Rectal smooth muscle tissue (tissue), 1 donor: ENCODE results near the gene TRAF4.
"Not testable (repeated sequence)": the region's sequence is repeated elsewhere in the genome, so short reads cannot be mapped to it uniquely, and the experiment has no call there.

Experiments
- H3K27ac ChIP-seq: one replicate; pipeline ENCODE4 v1.7.0; 2013; ENCODE audit warnings: low read depth, low read length, inconsistent platforms
- H3K27me3 ChIP-seq: one replicate; pipeline ENCODE4 v1.7.0; 2013; ENCODE audit warnings: low read length; ENCODE audit not compliant: control insufficient read depth, insufficient read depth
- H3K36me3 ChIP-seq: one replicate; pipeline ENCODE4 v1.7.0; 2013; ENCODE audit warnings: low read length; ENCODE audit not compliant: control insufficient read depth, insufficient read depth
- H3K4me1 ChIP-seq: one replicate; pipeline ENCODE4 v1.7.0; 2013; ENCODE audit warnings: low read length; ENCODE audit not compliant: control insufficient read depth, insufficient read depth
- H3K4me3 ChIP-seq: one replicate; pipeline ENCODE4 v1.7.0; 2013; ENCODE audit warnings: low read length
- H3K9ac ChIP-seq: one replicate; pipeline ENCODE4 v1.7.0; 2013; ENCODE audit warnings: low read length

Gene TRAF4

DNA sequence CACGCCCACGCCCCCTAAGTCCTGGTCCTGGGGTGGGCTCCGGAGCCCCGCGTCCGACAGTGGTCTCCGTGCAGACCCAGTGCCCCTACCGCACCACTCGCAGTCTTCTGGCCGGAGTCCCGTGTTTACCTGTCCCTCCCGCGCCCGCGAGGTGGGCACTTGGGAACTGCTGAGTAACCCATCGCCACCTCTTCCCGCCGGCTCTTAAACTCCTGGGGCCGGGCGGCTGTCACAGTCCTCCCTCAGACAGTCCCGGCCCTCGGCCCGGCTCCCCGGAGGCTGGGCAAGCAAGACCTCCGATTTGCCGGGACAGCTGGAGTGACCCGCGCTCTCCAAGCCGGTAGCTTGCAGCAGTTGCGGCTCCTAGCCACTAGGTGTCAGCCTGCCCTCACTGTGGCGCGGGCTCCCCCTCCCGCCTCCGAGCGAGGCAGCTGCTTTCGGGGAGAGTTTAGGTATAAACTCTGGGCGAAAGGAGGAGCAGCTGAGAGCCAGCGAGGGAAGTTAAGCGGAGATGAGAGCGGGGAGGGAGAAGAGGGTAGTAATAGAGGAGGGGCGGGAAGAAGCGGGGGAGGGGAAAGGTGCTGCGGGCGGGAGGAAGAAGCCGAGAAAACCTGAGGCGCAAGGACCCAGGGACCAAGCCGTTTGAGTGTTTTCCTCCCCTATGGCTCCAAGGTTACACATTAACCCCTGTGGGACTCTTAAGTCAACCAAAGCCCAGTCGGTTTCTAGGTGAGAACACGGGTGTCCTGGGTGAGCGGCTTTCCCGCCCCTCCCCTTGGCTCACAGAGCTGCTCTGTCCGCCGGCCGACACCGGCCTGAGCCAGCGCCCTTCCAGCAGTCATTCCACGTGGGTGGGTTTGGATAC is 17.0 kb upstream of the TRAF4 start:
- Histone ChIP-seq H3K4me3 (peak overlapping the region; percentile 79), H3K36me3 (peaks cover 18% of the 10 kb centered on the region), H3K27ac (no peak overlapping the region), H3K27me3 (no peaks in the 10 kb centered on the region), H3K4me1 (peaks cover 6% of the 10 kb centered on the region), H3K9ac (peak overlapping the region; percentile 7)

GRCh38 chr17:28728364-28729200 is 15.2 kb upstream of the TRAF4 start, which contains the start of gene NEK8:
Gene NEK8 (plus strand): TSS chr17:28728788. CDS start chr17:28728814, 26 bp downstream.
- Histone ChIP-seq H3K9ac (peak within 1 kb of the TSS; percentile 92), H3K4me3 (peak within 1 kb of the TSS; percentile 79), H3K27me3 (no peaks in the 10 kb centered on the region), H3K36me3 (peaks cover 4% of the 10 kb centered on the region), H3K27ac (peak within 1 kb of the TSS; percentile 98), H3K4me1 (peaks cover 6% of the 10 kb centered on the region)

DNA sequence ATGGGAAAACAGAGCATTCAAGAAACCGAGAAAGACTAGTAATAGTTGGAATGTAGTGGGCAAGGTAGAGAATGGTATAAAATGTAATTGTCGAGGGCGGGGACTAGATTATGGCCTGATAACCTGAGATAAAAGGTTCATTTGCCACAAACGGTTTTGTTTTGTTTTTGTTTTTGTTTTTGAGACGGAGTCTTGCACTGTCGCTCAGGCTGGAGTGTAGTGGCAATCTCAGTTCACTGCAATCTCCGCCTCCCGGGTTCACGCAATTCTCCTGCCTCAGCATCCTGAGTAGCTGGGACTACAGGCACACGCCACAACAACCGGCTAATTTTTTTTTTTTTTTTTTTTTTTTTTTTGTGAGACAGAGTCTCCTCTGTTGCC is 13.9 kb upstream of the TRAF4 start:
- Histone ChIP-seq H3K27me3 (no peaks in the 10 kb centered on the region), H3K4me1 (peaks cover 6% of the 10 kb centered on the region), H3K9ac (no peak overlapping the region), H3K36me3 (no peaks in the 10 kb centered on the region), H3K27ac (no peak overlapping the region), H3K4me3 (no peak overlapping the region)

DNA sequence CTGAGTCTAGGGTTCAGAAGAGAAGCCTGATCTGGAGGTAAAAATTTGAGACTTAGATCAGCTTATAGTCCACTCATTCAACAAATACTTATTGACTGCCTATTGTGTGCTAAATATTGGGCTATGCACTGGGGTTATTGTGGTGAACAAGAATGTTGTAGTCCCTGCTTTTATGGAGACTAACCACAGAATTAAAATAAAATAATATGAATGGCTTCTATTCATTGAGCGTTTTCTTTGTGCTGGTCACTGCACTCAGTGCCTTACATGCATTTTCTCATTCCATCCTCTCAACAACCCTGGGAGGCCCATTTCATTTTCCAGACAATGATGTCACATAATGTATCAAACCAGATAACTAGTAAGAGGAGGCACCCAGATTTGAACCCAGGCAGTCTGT is 10.5 kb upstream of the TRAF4 start:
- Histone ChIP-seq H3K4me3 (no peak overlapping the region), H3K27ac (no peak overlapping the region), H3K9ac (no peak overlapping the region), H3K36me3 (no peaks in the 10 kb centered on the region), H3K4me1 (no peaks in the 10 kb centered on the region), H3K27me3 (no peaks in the 10 kb centered on the region)

GRCh38 chr17:28734712-28735241 is 9.0 kb upstream of the TRAF4 start:
- Histone ChIP-seq H3K27ac (no peak overlapping the region), H3K27me3 (no peaks in the 10 kb centered on the region), H3K4me3 (no peak overlapping the region), H3K4me1 (no peaks in the 10 kb centered on the region), H3K36me3 (no peaks in the 10 kb centered on the region), H3K9ac (no peak overlapping the region)

- no peaks in the 10 kb centered on the region for H3K36me3 ChIP-seq
- no peak overlapping the region for H3K9ac ChIP-seq
- H3K27me3 ChIP-seq: no peaks in the 10 kb centered on the region
- no peak overlapping the region for H3K4me3 ChIP-seq
- H3K4me1 ChIP-seq: no peaks in the 10 kb centered on the region
- no peak overlapping the region for H3K27ac ChIP-seq
Measured at GRCh38 chr17:28735242-28735722, 8.5 kb upstream of the TRAF4 start.

DNA sequence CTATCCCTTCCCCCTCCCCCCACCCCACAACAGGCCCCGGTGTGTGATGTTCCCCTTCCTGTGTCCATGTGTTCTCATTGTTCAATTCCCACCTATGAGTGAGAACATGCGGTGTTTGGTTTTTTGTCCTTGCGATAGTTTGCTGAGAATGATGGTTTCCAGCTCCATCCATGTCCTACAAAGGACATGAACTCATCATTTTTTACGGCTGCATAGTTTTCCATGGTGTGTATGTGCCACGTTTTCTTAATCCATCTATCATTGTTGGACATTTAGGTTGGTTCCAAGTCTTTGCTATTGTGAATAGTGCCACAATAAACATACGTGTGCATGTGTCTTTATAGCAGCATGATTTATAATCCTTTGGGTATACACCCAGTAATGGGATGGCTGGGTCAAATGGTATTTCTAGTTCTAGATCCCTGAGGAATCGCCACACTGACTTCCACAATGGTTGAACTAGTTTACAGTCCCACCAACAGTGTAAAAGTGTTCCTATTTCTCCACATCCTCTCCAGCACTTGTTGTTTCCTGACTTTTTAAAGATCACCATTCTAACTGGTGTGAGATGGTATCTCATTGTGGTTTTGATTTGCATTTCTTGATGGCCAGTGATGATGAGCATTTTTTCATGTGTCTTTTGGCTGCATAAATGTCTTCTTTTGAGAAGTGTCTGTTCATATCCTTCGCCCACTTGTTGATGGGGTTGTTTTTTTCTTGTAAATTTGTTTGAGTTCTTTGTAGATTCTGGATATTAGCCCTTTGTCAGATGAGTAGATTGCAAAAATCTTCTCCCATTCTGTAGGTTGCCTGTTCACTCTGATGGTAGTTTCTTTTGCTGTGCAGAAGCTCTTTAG is 7.7 kb upstream of the TRAF4 start:
- H3K27me3 ChIP-seq, H3K9ac ChIP-seq, H3K4me1 ChIP-seq, H3K4me3 ChIP-seq, H3K27ac ChIP-seq, H3K36me3 ChIP-seq: not testable (repeated sequence)

- no peaks in the 10 kb centered on the region for H3K36me3 ChIP-seq
- no peak overlapping the region for H3K27ac ChIP-seq
Measured at GRCh38 chr17:28737316-28737715, 6.5 kb upstream of the TRAF4 start.

GRCh38 chr17:28737770-28738679 is 5.8 kb upstream of the TRAF4 start:
- peaks cover under 1% of the 10 kb centered on the region for H3K4me1 ChIP-seq
- H3K27me3 ChIP-seq: no peaks in the 10 kb centered on the region
- no peak overlapping the region for H3K27ac ChIP-seq
- H3K36me3 ChIP-seq: no peaks in the 10 kb centered on the region
- H3K4me3 ChIP-seq: no peak overlapping the region
- no peak overlapping the region for H3K9ac ChIP-seq

More at GRCh38 chr17:28737316-28737715, 6.5 kb upstream of the TRAF4 start:
- H3K4me3 ChIP-seq: no peak overlapping the region
- no peak overlapping the region for H3K9ac ChIP-seq
- no peaks in the 10 kb centered on the region for H3K4me1 ChIP-seq
- H3K27me3 ChIP-seq: no peaks in the 10 kb centered on the region

- Histone ChIP-seq H3K4me3 (no peak overlapping the region), H3K27ac (no peak overlapping the region), H3K9ac (no peak overlapping the region), H3K27me3 (no peaks in the 10 kb centered on the region), H3K4me1 (peaks cover 6% of the 10 kb centered on the region), H3K36me3 (no peaks in the 10 kb centered on the region)
Measured at GRCh38 chr17:28738680-28739384, 5.0 kb upstream of the TRAF4 start.
